Measurements from ENCODE around the gene KAZN.

Gene KAZN

GRCh38 chr1:14946684-14947238 is 348.3 kb downstream of the KAZN start:
- no peak for DNase-seq

GRCh38 chr1:14947421-14947820 is 348.9 kb downstream of the KAZN start:
- DNase-seq, result no peak

- no peak for DNase-seq
These were observed 349.7 kb downstream of the KAZN start for GRCh38 chr1:14948112-14948652.

GRCh38 chr1:14949270-14949835 is 350.9 kb downstream of the KAZN start:
- no peak for DNase-seq

- no peak for DNase-seq
These were observed 351.6 kb downstream of the KAZN start for GRCh38 chr1:14949836-14950713.

- no peak for DNase-seq
These were observed 353.3 kb downstream of the KAZN start for GRCh38 chr1:14951766-14952165.

- DNase-seq, result no peak
These were observed 354.3 kb downstream of the KAZN start for GRCh38 chr1:14952626-14953314.

GRCh38 chr1:14954210-14954609 is 355.7 kb downstream of the KAZN start:
- DNase-seq, result no peak

- DNase-seq, result no peak
These were observed 356.4 kb downstream of the KAZN start for GRCh38 chr1:14954930-14955329.

- DNase-seq, result no peak
These were observed 356.9 kb downstream of the KAZN start for GRCh38 chr1:14955402-14955801.

- no peak for DNase-seq
These were observed 357.5 kb downstream of the KAZN start for GRCh38 chr1:14955976-14956375.

- DNase-seq, result no peak
These were observed 358.2 kb downstream of the KAZN start for GRCh38 chr1:14956579-14957195.

- DNase-seq, result no peak
These were observed 359.1 kb downstream of the KAZN start for GRCh38 chr1:14957375-14958098.

- no peak for DNase-seq
These were observed 360.0 kb downstream of the KAZN start for GRCh38 chr1:14958249-14959058.

GRCh38 chr1:14959059-14959694 is 360.7 kb downstream of the KAZN start:
- DNase-seq, result no peak

- no peak for DNase-seq
These were observed 363.3 kb downstream of the KAZN start for GRCh38 chr1:14961661-14962267.

- DNase-seq, result no peak
These were observed 363.9 kb downstream of the KAZN start for GRCh38 chr1:14962407-14962806.

- peak; percentile 80 for DNase-seq
These were observed 365.6 kb downstream of the KAZN start for GRCh38 chr1:14963791-14964710.

- DNase-seq, result no peak
These were observed 366.2 kb downstream of the KAZN start for GRCh38 chr1:14964711-14965055.

All from DMS 273 treated with DMSO at 0.1 percent for 48 hours (cell line).